Common myeloid progenitor, CD34-positive (primary cell): ENCODE data around the gene PAXIP1. TPM values are rescaled to one million over a fixed set of nuclear protein-coding genes. Genes with fewer than 3 reads are reported as not detected.
A peak's percentile ranks its signal among the peaks of the same experiment; 100 is the strongest.
"Not testable (repeated sequence)": the region's sequence is repeated elsewhere in the genome, so short reads cannot be mapped to it uniquely, and the experiment has no call there.

ENCODE experiments used
- CTCF ChIA-PET: fragments of 350-600 bp; sonication (Branson Sonifier 250); formaldehyde crosslinking; loops from one replicate; lab custom pipeline; 2021; ENCODE audit warnings: antibody characterized with exemption; lab: Charles Lee
- POLR2A ChIA-PET: fragments of 350-600 bp; sonication (Branson Sonifier 250); formaldehyde crosslinking; loops from one replicate; lab custom pipeline; 2021; ENCODE audit warnings: antibody characterized with exemption; lab: Charles Lee
- DNase-seq, 3 donors: peaks; one replicate each; pipeline versions ENCODE4 v3.0.0 to v3.0.0-alpha.2; 2013
- H3K27ac ChIP-seq, 2 experiments: 1 replicate in 1 of 2; 2 replicates in 1 of 2; pipeline ENCODE4 v1.7.0; 2013; ENCODE audit warnings: inconsistent platforms in 2 of 2, low read length in 2 of 2, mild to moderate bottlenecking in 2 of 2, low read depth in 1 of 2, moderate library complexity in 1 of 2; ENCODE audit not compliant: severe bottlenecking in 2 of 2, insufficient read depth in 1 of 2, poor library complexity in 1 of 2
- H3K27me3 ChIP-seq, 5 experiments: replicated peaks in 2 of 5; 1 replicate in 3 of 5; 2 replicates in 2 of 5; pipeline versions ENCODE4 v1.6.1 to v1.7.0; 2013; ENCODE audit warnings: low read length in 4 of 5, mild to moderate bottlenecking in 2 of 5, moderate library complexity in 2 of 5, inconsistent platforms in 1 of 5; ENCODE audit not compliant: insufficient read depth in 5 of 5, control insufficient read depth in 4 of 5
- H3K36me3 ChIP-seq, 4 experiments: 1 replicate in 2 of 4; 2 replicates in 2 of 4; pipeline versions ENCODE4 v1.6.1 to v1.7.0; 2013; ENCODE audit warnings: low read length in 3 of 4, control low read depth in 1 of 4, mild to moderate bottlenecking in 1 of 4; ENCODE audit not compliant: control insufficient read depth in 4 of 4, insufficient read depth in 4 of 4
- H3K4me1 ChIP-seq, 4 experiments: 1 replicate in 3 of 4; 2 replicates in 1 of 4; pipeline versions ENCODE4 v1.6.1 to v1.7.1; 2013; ENCODE audit warnings: low read length in 3 of 4, mild to moderate bottlenecking in 3 of 4, control low read depth in 1 of 4, inconsistent platforms in 1 of 4, moderate library complexity in 1 of 4; ENCODE audit not compliant: control insufficient read depth in 4 of 4, insufficient read depth in 4 of 4; ENCODE audit errors: control extremely low read depth in 1 of 4
- H3K4me3 ChIP-seq, 7 experiments: 1 replicate in 4 of 7; 2 replicates in 3 of 7; pipeline versions ENCODE4 v1.5.1 to v1.7.0; 2013; ENCODE audit warnings: mild to moderate bottlenecking in 7 of 7, low read length in 6 of 7, moderate library complexity in 6 of 7, inconsistent platforms in 2 of 7, low read depth in 2 of 7, control low read depth in 1 of 7; ENCODE audit not compliant: insufficient read depth in 4 of 7, control insufficient read depth in 1 of 7; ENCODE audit errors: extremely low read depth in 1 of 7
- H3K9me3 ChIP-seq, 5 experiments: 1 replicate in 4 of 5; 2 replicates in 1 of 5; pipeline versions ENCODE4 v1.6.1 to v1.7.1; 2013; ENCODE audit warnings: low read length in 4 of 5, mild to moderate bottlenecking in 2 of 5, inconsistent platforms in 1 of 5, low read depth in 1 of 5, moderate library complexity in 1 of 5; ENCODE audit not compliant: control insufficient read depth in 4 of 5, insufficient read depth in 2 of 5; ENCODE audit errors: control extremely low read depth in 1 of 5
- WGBS: methylation state at CpG from one replicate; pipeline ENCODE4 v1.1.5; 2013; ENCODE audit not compliant: insufficient coverage; 5-methylcytosine and 5-hydroxymethylcytosine counted together
- polyA plus RNA-seq: library from polyadenylated mRNA; unstranded; fragments of 120-200 nt; gene quantifications from one replicate; pipeline ENCODE4 v1.2.1, GENCODE V29; 2013

The PAXIP1 gene, protein sequence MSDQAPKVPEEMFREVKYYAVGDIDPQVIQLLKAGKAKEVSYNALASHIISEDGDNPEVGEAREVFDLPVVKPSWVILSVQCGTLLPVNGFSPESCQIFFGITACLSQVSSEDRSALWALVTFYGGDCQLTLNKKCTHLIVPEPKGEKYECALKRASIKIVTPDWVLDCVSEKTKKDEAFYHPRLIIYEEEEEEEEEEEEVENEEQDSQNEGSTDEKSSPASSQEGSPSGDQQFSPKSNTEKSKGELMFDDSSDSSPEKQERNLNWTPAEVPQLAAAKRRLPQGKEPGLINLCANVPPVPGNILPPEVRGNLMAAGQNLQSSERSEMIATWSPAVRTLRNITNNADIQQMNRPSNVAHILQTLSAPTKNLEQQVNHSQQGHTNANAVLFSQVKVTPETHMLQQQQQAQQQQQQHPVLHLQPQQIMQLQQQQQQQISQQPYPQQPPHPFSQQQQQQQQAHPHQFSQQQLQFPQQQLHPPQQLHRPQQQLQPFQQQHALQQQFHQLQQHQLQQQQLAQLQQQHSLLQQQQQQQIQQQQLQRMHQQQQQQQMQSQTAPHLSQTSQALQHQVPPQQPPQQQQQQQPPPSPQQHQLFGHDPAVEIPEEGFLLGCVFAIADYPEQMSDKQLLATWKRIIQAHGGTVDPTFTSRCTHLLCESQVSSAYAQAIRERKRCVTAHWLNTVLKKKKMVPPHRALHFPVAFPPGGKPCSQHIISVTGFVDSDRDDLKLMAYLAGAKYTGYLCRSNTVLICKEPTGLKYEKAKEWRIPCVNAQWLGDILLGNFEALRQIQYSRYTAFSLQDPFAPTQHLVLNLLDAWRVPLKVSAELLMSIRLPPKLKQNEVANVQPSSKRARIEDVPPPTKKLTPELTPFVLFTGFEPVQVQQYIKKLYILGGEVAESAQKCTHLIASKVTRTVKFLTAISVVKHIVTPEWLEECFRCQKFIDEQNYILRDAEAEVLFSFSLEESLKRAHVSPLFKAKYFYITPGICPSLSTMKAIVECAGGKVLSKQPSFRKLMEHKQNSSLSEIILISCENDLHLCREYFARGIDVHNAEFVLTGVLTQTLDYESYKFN
- polyA plus RNA-seq: 9.6 TPM

DNA sequence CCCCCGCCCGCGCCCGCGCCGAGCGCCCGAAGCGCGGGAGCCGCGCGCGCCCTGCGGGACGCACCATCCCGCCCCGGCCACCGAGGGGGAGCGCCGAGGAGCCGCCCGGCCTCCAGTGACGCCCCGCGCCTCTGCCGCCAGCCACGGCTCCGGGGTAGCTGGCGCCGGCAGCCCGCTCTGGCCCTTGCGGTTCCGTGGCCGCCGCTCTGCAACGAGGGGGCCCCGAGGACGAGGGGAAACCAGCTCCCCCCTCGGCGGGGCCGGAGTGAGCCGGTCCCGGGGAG is at the start of gene PAXIP1:
PAXIP1 (minus strand) TSS at position 33 of the 284 bp plus-strand sequence. CDS start 195 bp downstream, outside the sequence.
- Histone ChIP-seq H3K27ac (peak within 1 kb of the TSS; percentile 72 to 88), H3K4me1 (peaks cover 4 to 23% (median 13%) of the 10 kb centered on the region in 4 experiments), H3K9me3 (no peaks in the 10 kb centered on the region), H3K27me3 (no peaks in the 10 kb centered on the region), H3K36me3 (peaks cover under 1 to 13% (median 3%) of the 10 kb centered on the region in 4 experiments), H3K4me3 (peak within 1 kb of the TSS; percentile 80 to 94 (median 92))
- ChIA-PET POLR2A (interaction anchor here (0.6 to 1.1 kb wide), 2 partner anchors 202 to 294 kb away, joined by 3 read pairs; partner anchors contain the start of gene INSIG1), CTCF (no interaction called here)
- under 1% methylated on average over 43 of the region's 44 CpGs for WGBS
- DNase-seq: peak in 2 of 3 donors; percentile 76 to 84

DNA sequence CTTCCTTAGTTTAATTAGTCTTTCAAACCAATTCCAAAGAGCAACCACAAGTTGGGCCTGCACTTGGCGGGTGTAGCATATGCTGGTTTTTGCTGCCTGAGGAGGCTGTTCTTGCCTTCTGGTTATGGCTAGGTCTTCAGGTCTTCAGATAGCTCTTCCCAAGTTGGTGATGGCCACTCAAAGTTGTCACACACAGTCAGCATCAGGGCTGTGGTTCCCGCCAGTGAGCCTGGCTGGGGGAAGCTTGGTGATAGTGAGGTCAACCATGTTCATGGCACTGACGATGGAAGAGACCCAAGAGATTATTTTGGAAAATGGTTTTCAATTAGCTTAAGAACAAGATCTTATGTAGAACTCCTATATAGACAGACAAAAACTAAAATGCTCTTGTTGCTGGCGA is 48.4 kb upstream of the PAXIP1 start:
- no peak overlapping the region for H3K4me3 ChIP-seq
- DNase-seq: no peak
- CTCF ChIA-PET: no interaction called here
- POLR2A ChIA-PET: no interaction called here
- H3K4me1 ChIP-seq: no peaks in the 10 kb centered on the region
- H3K36me3 ChIP-seq: no peaks in the 10 kb centered on the region
- no peak overlapping the region for H3K27ac ChIP-seq
- no peaks in the 10 kb centered on the region for H3K9me3 ChIP-seq
- 100% methylated on average over 3 of the region's 4 CpGs for WGBS
- peaks cover 0 to 4% (median 2%) of the 10 kb centered on the region in 5 experiments for H3K27me3 ChIP-seq

GRCh38 chr7:155048006-155048405 is 45.1 kb upstream of the PAXIP1 start:
- no peak overlapping the region for H3K27ac ChIP-seq
- H3K27me3 ChIP-seq: peaks cover 0 to 8% (median 2%) of the 10 kb centered on the region in 5 experiments
- no peak for DNase-seq
- WGBS: 100% methylated on average over 1 of the region's 4 CpGs
- CTCF ChIA-PET: no interaction called here
- H3K4me1 ChIP-seq: no peaks in the 10 kb centered on the region
- peaks cover 0 to 3% (median 0%) of the 10 kb centered on the region in 5 experiments for H3K9me3 ChIP-seq
- POLR2A ChIA-PET: no interaction called here
- no peaks in the 10 kb centered on the region for H3K36me3 ChIP-seq
- H3K4me3 ChIP-seq: no peak overlapping the region

GRCh38 chr7:155043756-155044155 is 40.8 kb upstream of the PAXIP1 start:
- H3K4me3 ChIP-seq: no peak overlapping the region
- ChIA-PET POLR2A (no interaction called here), CTCF (no interaction called here)
- H3K9me3 ChIP-seq: peaks cover 0 to 3% (median 0%) of the 10 kb centered on the region in 5 experiments
- no peak overlapping the region for H3K27ac ChIP-seq
- H3K36me3 ChIP-seq: no peaks in the 10 kb centered on the region
- WGBS: 97% methylated on average over 3 of the region's 4 CpGs
- peaks cover 0 to 7% (median 2%) of the 10 kb centered on the region in 5 experiments for H3K27me3 ChIP-seq
- DNase-seq: no peak
- no peaks in the 10 kb centered on the region for H3K4me1 ChIP-seq

GRCh38 chr7:155038335-155038734 is 35.4 kb upstream of the PAXIP1 start:
- Histone ChIP-seq H3K4me1 (no peaks in the 10 kb centered on the region), H3K36me3 (no peaks in the 10 kb centered on the region), H3K27ac (no peak overlapping the region), H3K9me3 (no peaks in the 10 kb centered on the region), H3K27me3 (peaks cover 0 to 3% (median 2%) of the 10 kb centered on the region in 5 experiments), H3K4me3 (no peak overlapping the region)
- no peak for DNase-seq
- no CpG with 5 or more reads among the region's 4 CpGs for WGBS
- ChIA-PET CTCF (no interaction called here), POLR2A (no interaction called here)

DNA sequence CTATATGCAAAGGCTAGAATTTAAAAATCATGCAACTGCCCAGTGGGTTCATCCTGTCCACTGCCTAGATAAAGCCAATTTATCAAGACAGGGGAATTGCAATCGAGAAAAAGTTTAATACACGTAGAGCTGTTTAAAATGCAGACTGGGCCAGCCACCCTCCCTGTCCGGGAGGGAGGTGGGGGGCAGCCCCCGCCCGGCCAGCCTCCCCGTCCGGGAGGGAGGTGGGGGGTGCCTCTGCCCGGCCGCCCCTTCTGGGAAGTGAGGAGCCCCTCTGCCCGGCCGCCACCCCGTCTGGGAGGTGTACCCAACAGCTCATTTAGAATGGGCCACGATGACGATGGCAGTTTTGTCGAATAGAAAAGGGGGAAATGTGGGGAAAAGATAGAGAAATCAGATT is 31.6 kb upstream of the PAXIP1 start:
- H3K36me3 ChIP-seq, H3K4me3 ChIP-seq, H3K27me3 ChIP-seq, H3K27ac ChIP-seq, POLR2A ChIA-PET, H3K9me3 ChIP-seq, H3K4me1 ChIP-seq, DNase-seq: not testable (repeated sequence)
- CTCF ChIA-PET: interaction anchor here (0.6 kb wide), 1 partner anchor 77 kb away, joined by 3 read pairs; no protein-coding TSS in a partner anchor
- 96% methylated on average over 6 of the region's 15 CpGs for WGBS
